Posterior cingulate gyrus (tissue), 11 donors: ENCODE results near the gene DMWD.
A peak's percentile ranks its signal among the peaks of the same experiment; 100 is the strongest.

ENCODE experiments used
- DNase-seq, 10 donors: peaks; one replicate each; pipeline versions ENCODE4 v3.0.0 to v3.0.0-alpha.2; 2020 to 2021; ENCODE audit warnings: mixed read lengths in 3 of 10
- intact Hi-C: fragments of 100-400 bp; cut with DNase I; formaldehyde crosslinking; loops from one replicate; pipeline ENCODE4 v1.15.1; 2023

Gene DMWD

GRCh38 chr19:45790942-45791341 is 1.7 kb downstream of the DMWD start:
- intact Hi-C loops, result no loop called here
- DNase-seq, result no peak

GRCh38 chr19:45789035-45789786 is 3.4 kb downstream of the DMWD start:
- no peak for DNase-seq
- intact Hi-C loops, result no loop called here

- intact Hi-C loops, result no loop called here
- no peak for DNase-seq
These were observed 6.1 kb downstream of the DMWD start for GRCh38 chr19:45786533-45786894.

GRCh38 chr19:45785781-45786532 is 6.7 kb downstream of the DMWD start:
- DNase-seq, result no peak
- intact Hi-C loops, result no loop called here

- DNase-seq, result no peak
- intact Hi-C loops, result no loop called here
These were observed 7.5 kb downstream of the DMWD start for GRCh38 chr19:45785097-45785496.

- no peak for DNase-seq
- intact Hi-C loops, result no loop called here
These were observed 8.5 kb downstream of the DMWD start for GRCh38 chr19:45784096-45784495.

GRCh38 chr19:45782820-45783785 is 9.5 kb downstream of the DMWD start:
- intact Hi-C loops, result no loop called here
- DNase-seq, result no peak

GRCh38 chr19:45782162-45782691 is 10.4 kb downstream of the DMWD start, which contains the start of gene DMPK:
TSS of gene DMPK (minus strand) at chr19:45782490. CDS start at chr19:45782352, 138 bp downstream.
- intact Hi-C loops, result no loop called here
- no peak for DNase-seq

GRCh38 chr19:45781214-45782161 is 11.2 kb downstream of the DMWD start:
- DNase-seq, result peak in 1 of 10 donors; percentile 85
- intact Hi-C loops, result no loop called here

- DNase-seq, result no peak
- intact Hi-C loops, result no loop called here
These were observed 12.0 kb downstream of the DMWD start for GRCh38 chr19:45780448-45781213.

- intact Hi-C loops, result no loop called here
- DNase-seq, result no peak
These were observed 12.5 kb downstream of the DMWD start for GRCh38 chr19:45780146-45780447.

GRCh38 chr19:45779231-45780145 is 13.2 kb downstream of the DMWD start:
- no peak for DNase-seq

GRCh38 chr19:45778010-45778661 is 14.5 kb downstream of the DMWD start:
- no peak for DNase-seq

More at GRCh38 chr19:45779231-45780145, 13.2 kb downstream of the DMWD start:
- intact Hi-C loops, result no loop called here

GRCh38 chr19:45777395-45777961 is 15.2 kb downstream of the DMWD start:
- intact Hi-C loops, result no loop called here

More at GRCh38 chr19:45778010-45778661, 14.5 kb downstream of the DMWD start:
- intact Hi-C loops, result no loop called here

GRCh38 chr19:45774765-45775164 is 17.9 kb downstream of the DMWD start:
- DNase-seq, result no peak
- intact Hi-C loops, result no loop called here

More at GRCh38 chr19:45777395-45777961, 15.2 kb downstream of the DMWD start:
- no peak for DNase-seq

- intact Hi-C loops, result no loop called here
- no peak for DNase-seq
These were observed 19.3 kb downstream of the DMWD start for GRCh38 chr19:45773384-45773783.

GRCh38 chr19:45772912-45773311 is 19.7 kb downstream of the DMWD start:
- intact Hi-C loops, result no loop called here

More at GRCh38 chr19:45772912-45773311, 19.7 kb downstream of the DMWD start:
- no peak for DNase-seq
